ENCODE data around the gene CTR9.

The CTR9 gene

GRCh38 chr11:10725114-10725906 lies 25.7 kb upstream of the CTR9 start:
- Histone ChIP-seq H3K27ac (no peak overlapping the region), H3K4me3 (ENCODE audit: low read depth in 1 of 2, low read length in 1 of 2) (no peak overlapping the region), H3K27me3 (peaks cover 55% of the 10 kb centered on the region), H3K9me3 (no peaks in the 10 kb centered on the region), H3K36me3 (no peaks in the 10 kb centered on the region), H3K4me1 (ENCODE audit: control insufficient read depth in 1 of 2, insufficient read depth in 1 of 2, low read depth in 1 of 2, low read length in 1 of 2) (peaks cover 0 to 6% of the 10 kb centered on the region in 2 experiments)
- TF ChIP-seq CTCF (IDR thresholded peaks at IDR 0.05) = no peak

GRCh38 chr11:10725907-10726253 lies 25.2 kb upstream of the CTR9 start:
- Histone ChIP-seq H3K4me1 (ENCODE audit: control insufficient read depth in 1 of 2, insufficient read depth in 1 of 2, low read depth in 1 of 2, low read length in 1 of 2) (peaks cover 0 to 6% of the 10 kb centered on the region in 2 experiments), H3K4me3 (ENCODE audit: low read depth in 1 of 2, low read length in 1 of 2) (no peak overlapping the region), H3K9me3 (no peaks in the 10 kb centered on the region), H3K27ac (no peak overlapping the region), H3K36me3 (no peaks in the 10 kb centered on the region), H3K27me3 (peaks cover 55% of the 10 kb centered on the region)
- TF ChIP-seq CTCF (IDR thresholded peaks at IDR 0.05) = no peak

GRCh38 chr11:10727146-10727851 lies 23.7 kb upstream of the CTR9 start:
- Histone ChIP-seq H3K27me3 (peaks cover 48% of the 10 kb centered on the region), H3K4me3 (ENCODE audit: low read depth in 1 of 2, low read length in 1 of 2) (no peak overlapping the region), H3K4me1 (ENCODE audit: control insufficient read depth in 1 of 2, insufficient read depth in 1 of 2, low read depth in 1 of 2, low read length in 1 of 2) (peaks cover 0 to 6% of the 10 kb centered on the region in 2 experiments), H3K9me3 (no peaks in the 10 kb centered on the region), H3K27ac (no peak overlapping the region), H3K36me3 (no peaks in the 10 kb centered on the region)
- TF ChIP-seq CTCF (IDR thresholded peaks at IDR 0.05) = no peak

GRCh38 chr11:10728154-10728553 lies 22.9 kb upstream of the CTR9 start:
- Histone ChIP-seq H3K36me3 (no peaks in the 10 kb centered on the region), H3K4me1 (ENCODE audit: control insufficient read depth in 1 of 2, insufficient read depth in 1 of 2, low read depth in 1 of 2, low read length in 1 of 2) (peaks cover 0 to 6% of the 10 kb centered on the region in 2 experiments), H3K9me3 (no peaks in the 10 kb centered on the region), H3K4me3 (ENCODE audit: low read depth in 1 of 2, low read length in 1 of 2) (no peak overlapping the region), H3K27ac (no peak overlapping the region), H3K27me3 (peaks cover 39% of the 10 kb centered on the region)
- TF ChIP-seq CTCF (IDR thresholded peaks at IDR 0.05) = no peak

GRCh38 chr11:10728789-10729472 lies 22.1 kb upstream of the CTR9 start:
- Histone ChIP-seq H3K4me1 (ENCODE audit: control insufficient read depth in 1 of 2, insufficient read depth in 1 of 2, low read depth in 1 of 2, low read length in 1 of 2) (peaks cover 0 to 6% of the 10 kb centered on the region in 2 experiments), H3K27me3 (peaks cover 33% of the 10 kb centered on the region), H3K36me3 (no peaks in the 10 kb centered on the region), H3K27ac (no peak overlapping the region), H3K9me3 (no peaks in the 10 kb centered on the region), H3K4me3 (ENCODE audit: low read depth in 1 of 2, low read length in 1 of 2) (no peak overlapping the region)
- TF ChIP-seq CTCF (IDR thresholded peaks at IDR 0.05) = no peak
